BJ (cell line): ENCODE measurements around the gene AP1B1. TPM values are rescaled to one million over a fixed set of nuclear protein-coding genes. Genes with fewer than 3 reads are reported as not detected.

Source experiments
- CTCF ChIA-PET: fragments of 350-600 bp; formaldehyde crosslinking; extraction: SDS; loops from one replicate; lab custom pipeline; 2021; ENCODE audit warnings: antibody characterized with exemption, inconsistent platforms; lab: Yijun Ruan, JAX
- POLR2A ChIA-PET: fragments of 300-600 bp; sonication (Branson Sonifier 250); formaldehyde crosslinking; extraction: SDS; loops from one replicate; lab custom pipeline; 2021; ENCODE audit warnings: antibody characterized with exemption; lab: Charles Lee
- DNase-seq: peaks from one replicate; pipeline ENCODE4 v3.0.0-alpha.2; 2011; ENCODE audit warnings: low read depth
- H3K27me3 ChIP-seq: 2 replicates; pipeline ENCODE4 v1.6.0; 2011; ENCODE audit warnings: low read length; ENCODE audit not compliant: control insufficient read depth, insufficient read depth
- H3K36me3 ChIP-seq: 2 replicates; pipeline ENCODE4 v1.5.1; 2011; ENCODE audit warnings: low read length; ENCODE audit not compliant: control insufficient read depth, insufficient read depth
- H3K4me3 ChIP-seq: 2 replicates; pipeline ENCODE4 v1.5.1; 2011; ENCODE audit warnings: low read depth, mild to moderate bottlenecking, control low read depth, low read length
- CTCF ChIP-seq: IDR thresholded peaks from 2 replicates; pipeline ENCODE4 v1.5.1; 2011; ENCODE audit warnings: low read depth, mild to moderate bottlenecking, control low read depth, inconsistent platforms, low read length, moderate library complexity; ENCODE audit not compliant: insufficient read depth
- polyA plus RNA-seq: library from polyadenylated mRNA; depleted of rRNA; stranded (reverse); fragments of >200 nt; gene quantifications from 2 replicates; pipeline ENCODE4 v1.2.3, GENCODE V29; 2011

The AP1B1 gene
- polyA plus RNA-seq, 1 experiment = 75.0 TPM

- ChIA-PET POLR2A (no interaction called here), CTCF (no interaction called here)
- no peak for TF ChIP-seq CTCF
Observed at GRCh38 chr22:29300467-29300806, 87.9 kb downstream of the AP1B1 start.

GRCh38 chr22:29299136-29299900, 89.1 kb downstream of the AP1B1 start:
- no peak for DNase-seq
- ChIA-PET POLR2A (no interaction called here), CTCF (no interaction called here)
- TF ChIP-seq CTCF = no peak
- H3K4me3 ChIP-seq = no peak overlapping the region
- H3K27me3 ChIP-seq = no peaks in the 10 kb centered on the region
- H3K36me3 ChIP-seq = peaks cover 46% of the 10 kb centered on the region

More at GRCh38 chr22:29300467-29300806, 87.9 kb downstream of the AP1B1 start:
- H3K4me3 ChIP-seq = no peak overlapping the region
- peaks cover 43% of the 10 kb centered on the region for H3K36me3 ChIP-seq
- no peak for DNase-seq
- H3K27me3 ChIP-seq = no peaks in the 10 kb centered on the region

GRCh38 chr22:29298641-29299040, 89.7 kb downstream of the AP1B1 start:
- peaks cover 50% of the 10 kb centered on the region for H3K36me3 ChIP-seq
- no peaks in the 10 kb centered on the region for H3K27me3 ChIP-seq
- no peak for DNase-seq
- TF ChIP-seq CTCF = no peak
- no peak overlapping the region for H3K4me3 ChIP-seq
- POLR2A ChIA-PET = no interaction called here
- CTCF ChIA-PET = no interaction called here

- Histone ChIP-seq H3K27me3 (no peaks in the 10 kb centered on the region), H3K36me3 (peaks cover 36% of the 10 kb centered on the region), H3K4me3 (no peak overlapping the region)
- DNase-seq = no peak
- ChIA-PET CTCF (no interaction called here), POLR2A (no interaction called here)
- no peak for TF ChIP-seq CTCF
Observed at GRCh38 chr22:29292379-29292778, 96.0 kb downstream of the AP1B1 start.

- no peak for TF ChIP-seq CTCF
- no peak for DNase-seq
- ChIA-PET POLR2A (no interaction called here), CTCF (no interaction called here)
- peaks cover 31% of the 10 kb centered on the region for H3K36me3 ChIP-seq
- no peaks in the 10 kb centered on the region for H3K27me3 ChIP-seq
- no peak overlapping the region for H3K4me3 ChIP-seq
Observed at GRCh38 chr22:29291215-29291614, 97.2 kb downstream of the AP1B1 start.
